Gastrocnemius medialis (tissue), 4 donors: ENCODE measurements around the gene CMTM4.

ENCODE experiments used
- POLR2A ChIP-seq, 2 donors: fragments of 450-650 bp; IDR thresholded peaks; one replicate each; pipeline ENCODE4 v1.6.1; 2017; ENCODE audit warnings: antibody characterized with exemption in 2 of 2, mild to moderate bottlenecking in 2 of 2, moderate library complexity in 2 of 2
- TF ChIP-seq, protein P1 (sequence below), 5 experiments: fragments of 450-650 bp in 3 of 5; fragments of 200-600 bp in 2 of 5; sonication (generic) in 2 of 5; IDR thresholded peaks in 4 of 5; conservative IDR thresholded peaks in 1 of 5; 1 replicate in 4 of 5; 2 replicates in 1 of 5; pipeline ENCODE4 v1.5.1; 2016 to 2019; ENCODE audit warnings: antibody characterized with exemption in 5 of 5, mild to moderate bottlenecking in 3 of 5, moderate library complexity in 3 of 5

DNA sequence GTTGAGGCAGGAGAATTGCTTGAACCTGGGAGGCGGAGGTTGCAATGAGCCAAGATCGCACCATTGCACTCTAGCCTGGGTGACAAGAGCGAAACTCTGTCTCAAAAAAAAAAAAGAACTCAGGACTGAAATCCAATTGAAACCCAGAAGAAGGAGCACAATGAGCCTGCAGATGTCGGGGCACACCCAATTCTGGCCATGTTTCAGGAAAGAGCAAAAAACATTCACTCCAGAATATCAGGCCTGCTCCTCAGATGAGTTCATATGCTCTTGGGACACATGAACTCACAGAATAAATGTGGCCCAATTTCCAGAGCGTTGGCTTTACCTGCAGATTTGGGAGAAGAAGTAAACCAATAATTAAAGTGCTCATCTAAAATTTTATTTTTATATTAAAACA is 120.2 kb downstream of the CMTM4 start:
- TF ChIP-seq, protein P1, sequence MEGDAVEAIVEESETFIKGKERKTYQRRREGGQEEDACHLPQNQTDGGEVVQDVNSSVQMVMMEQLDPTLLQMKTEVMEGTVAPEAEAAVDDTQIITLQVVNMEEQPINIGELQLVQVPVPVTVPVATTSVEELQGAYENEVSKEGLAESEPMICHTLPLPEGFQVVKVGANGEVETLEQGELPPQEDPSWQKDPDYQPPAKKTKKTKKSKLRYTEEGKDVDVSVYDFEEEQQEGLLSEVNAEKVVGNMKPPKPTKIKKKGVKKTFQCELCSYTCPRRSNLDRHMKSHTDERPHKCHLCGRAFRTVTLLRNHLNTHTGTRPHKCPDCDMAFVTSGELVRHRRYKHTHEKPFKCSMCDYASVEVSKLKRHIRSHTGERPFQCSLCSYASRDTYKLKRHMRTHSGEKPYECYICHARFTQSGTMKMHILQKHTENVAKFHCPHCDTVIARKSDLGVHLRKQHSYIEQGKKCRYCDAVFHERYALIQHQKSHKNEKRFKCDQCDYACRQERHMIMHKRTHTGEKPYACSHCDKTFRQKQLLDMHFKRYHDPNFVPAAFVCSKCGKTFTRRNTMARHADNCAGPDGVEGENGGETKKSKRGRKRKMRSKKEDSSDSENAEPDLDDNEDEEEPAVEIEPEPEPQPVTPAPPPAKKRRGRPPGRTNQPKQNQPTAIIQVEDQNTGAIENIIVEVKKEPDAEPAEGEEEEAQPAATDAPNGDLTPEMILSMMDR (IDR thresholded peaks at IDR 0.05 in 4 of 5, conservative IDR thresholded peaks at IDR 0.05 in 1 of 5), result no peak
- no peak for TF ChIP-seq POLR2A (IDR thresholded peaks at IDR 0.05)
